HepG2 (cell line): ENCODE data around the gene PID1. TPM values are rescaled to one million over a fixed set of nuclear protein-coding genes. Genes with fewer than 3 reads are reported as not detected.

Experiments
- ATAC-seq: fragments of 200-7000 bp; cut with Tn5 transposase; 3 replicates; pipeline ENCODE4 v1.9.1; 2020; ENCODE audit warnings: mild to moderate bottlenecking, moderate library complexity
- BruUV-seq: library from RNA; stranded (reverse); fragments of 400-500 nt; replicated peaks from 2 replicates; lab custom pipeline; 2021; lab: Mats Ljungman, UMichigan
- CTCF ChIA-PET: fragments of 300-600 bp; formaldehyde crosslinking; extraction: SDS; loops from one replicate; lab custom pipeline; 2021; ENCODE audit warnings: low total read pairs, inconsistent platforms, low intra/inter-chr PET ratio; lab: Yijun Ruan, JAX
- POLR2A ChIA-PET: fragments of 350-600 bp; sonication (Branson Sonifier 250); formaldehyde crosslinking; loops from one replicate; lab custom pipeline; 2020; ENCODE audit warnings: antibody characterized with exemption, inconsistent platforms; lab: Yijun Ruan, JAX
- DNase-seq: peaks from one replicate; pipeline ENCODE4 v3.0.0-alpha.2; 2015; ENCODE audit warnings: low spot score
- FAIRE-seq: peaks from 3 replicates; lab custom pipeline; 2011; peaks lifted over from hg19 to GRCh38; lab: Jason Lieb, UNC
- H2AFZ ChIP-seq: one replicate; pipeline ENCODE4 v1.6.1; 2011; ENCODE audit warnings: low read length, inconsistent platforms
- H3K27ac ChIP-seq: fragments of 300-600 bp; 3 replicates; pipeline ENCODE4 v1.8.0; 2011; ENCODE audit warnings: mixed run types, mild to moderate bottlenecking, mixed read lengths, low read length, inconsistent platforms; ENCODE audit not compliant: insufficient read depth; ENCODE audit errors: extremely low read length
- H3K27me3 ChIP-seq, 2 experiments: fragments of 200-600 bp in 1 of 2; 2 replicates in 1 of 2; 3 replicates in 1 of 2; pipeline versions ENCODE4 v1.6.0 to v1.8.0; 2011; ENCODE audit warnings: low read length in 2 of 2, mild to moderate bottlenecking in 2 of 2, moderate library complexity in 2 of 2, inconsistent platforms in 1 of 2; ENCODE audit not compliant: insufficient read depth in 2 of 2, control insufficient read depth in 1 of 2
- H3K36me3 ChIP-seq, 2 experiments: fragments of 200-600 bp in 1 of 2; replicated peaks in 1 of 2; 2 replicates in 1 of 2; 3 replicates in 1 of 2; pipeline versions ENCODE4 v1.5.1 to v1.8.0; 2011; ENCODE audit warnings: low read length in 2 of 2, inconsistent platforms in 1 of 2; ENCODE audit not compliant: insufficient read depth in 2 of 2, control insufficient read depth in 1 of 2
- H3K4me1 ChIP-seq: 2 replicates; pipeline ENCODE4 v1.5.1; 2012; ENCODE audit warnings: low read length, inconsistent platforms; ENCODE audit not compliant: insufficient read depth
- H3K4me2 ChIP-seq: 2 replicates; pipeline ENCODE4 v1.6.0; 2011; ENCODE audit warnings: low read depth, low read length, inconsistent platforms
- H3K4me3 ChIP-seq, 3 experiments: fragments of 200-600 bp in 1 of 3; sonication (generic), shearing (Covaris generic) in 1 of 3; replicated peaks in 1 of 3; 2 replicates each; pipeline ENCODE4 v1.5.1; 2011 to 2016; ENCODE audit warnings: low read length in 3 of 3, inconsistent platforms in 2 of 3, low read depth in 2 of 3, mild to moderate bottlenecking in 2 of 3, control low read depth in 1 of 3, mixed read lengths in 1 of 3; ENCODE audit not compliant: insufficient read depth in 1 of 3
- H3K79me2 ChIP-seq: one replicate; pipeline ENCODE4 v1.6.1; 2011; ENCODE audit warnings: low read length, inconsistent platforms; ENCODE audit not compliant: insufficient read depth
- H3K9ac ChIP-seq: 2 replicates; pipeline ENCODE4 v1.6.0; 2011; ENCODE audit warnings: mild to moderate bottlenecking, low read depth, low read length, inconsistent platforms; ENCODE audit not compliant: insufficient read depth
- H3K9me3 ChIP-seq: 2 replicates; pipeline ENCODE4 v1.5.1; 2012; ENCODE audit warnings: mild to moderate bottlenecking, low read length
- H4K20me1 ChIP-seq: 2 replicates; pipeline ENCODE4 v1.6.0; 2011; ENCODE audit warnings: inconsistent platforms, mild to moderate bottlenecking, low read length, moderate library complexity; ENCODE audit not compliant: insufficient read depth
- CENPX ChIP-seq: sonication (generic); formaldehyde crosslinking; IDR thresholded peaks from 2 replicates; pipeline ENCODE4 v1.9.0; 2021; ENCODE audit warnings: mild to moderate bottlenecking, missing genetic modification reagents, moderate library complexity
- KLF13 ChIP-seq: sonication (generic); formaldehyde crosslinking; IDR thresholded peaks from 2 replicates; pipeline ENCODE4 v1.4.0; 2020; ENCODE audit warnings: mild to moderate bottlenecking, missing genetic modification reagents
- KLF6 ChIP-seq: IDR thresholded peaks from 2 replicates; pipeline ENCODE4 v1.8.0; 2016; ENCODE audit warnings: missing biosample characterization, missing genetic modification reagents
- NAIF1 ChIP-seq: sonication (generic); formaldehyde crosslinking; IDR thresholded peaks from 2 replicates; pipeline ENCODE4 v1.5.0; 2020; ENCODE audit warnings: mild to moderate bottlenecking, missing genetic modification reagents, borderline replicate concordance
- PPARG ChIP-seq: conservative IDR thresholded peaks from 2 replicates; pipeline ENCODE4 v1.6.1; 2016; ENCODE audit warnings: missing biosample characterization, missing genetic modification reagents
- RBFOX2 ChIP-seq: fragments of 200-400 bp; formaldehyde crosslinking; IDR thresholded peaks from 2 replicates; pipeline ENCODE4 v1.6.1; 2017; ENCODE audit warnings: low read depth, mild to moderate bottlenecking, low read length
- RFX3 ChIP-seq: IDR thresholded peaks from 2 replicates; pipeline ENCODE4 v1.6.1; 2016; ENCODE audit warnings: missing biosample characterization, missing genetic modification reagents
- SP2 ChIP-seq: sonication (generic); formaldehyde crosslinking; IDR thresholded peaks from 2 replicates; pipeline ENCODE4 v1.5.1; 2020; ENCODE audit warnings: mild to moderate bottlenecking, missing genetic modification reagents
- U2AF1 ChIP-seq: fragments of 200-400 bp; formaldehyde crosslinking; optimal IDR thresholded peaks from 2 replicates; pipeline ENCODE3; 2017; ENCODE audit warnings: mild to moderate bottlenecking, low read depth, low read length
- ZNF256 ChIP-seq: sonication (generic); formaldehyde crosslinking; conservative IDR thresholded peaks from 2 replicates; pipeline ENCODE4 v1.4.0; 2020; ENCODE audit warnings: missing genetic modification reagents
- ZNF292 ChIP-seq: sonication (generic); formaldehyde crosslinking; IDR thresholded peaks from 2 replicates; pipeline ENCODE4 v1.8.1; 2022; ENCODE audit warnings: mild to moderate bottlenecking, low read depth, missing genetic modification reagents, borderline replicate concordance
- ZNF563 ChIP-seq: sonication (generic); formaldehyde crosslinking; IDR thresholded peaks from 2 replicates; pipeline ENCODE4 v1.8.0; 2022; ENCODE audit warnings: mild to moderate bottlenecking, moderate library complexity, missing genetic modification reagents
- ZNF576 ChIP-seq: sonication (generic); formaldehyde crosslinking; IDR thresholded peaks from 2 replicates; pipeline ENCODE4 v1.4.0; 2020; ENCODE audit warnings: mild to moderate bottlenecking, missing genetic modification reagents
- ZSCAN22 ChIP-seq: sonication (generic); formaldehyde crosslinking; IDR thresholded peaks from 2 replicates; pipeline ENCODE4 v1.4.0; 2020; ENCODE audit warnings: mild to moderate bottlenecking, missing genetic modification reagents
- WGBS: methylation state at CpG from one replicate; pipeline ENCODE4 v1.1.6; 2017; ENCODE audit warnings: low lambda C conversion rate; 5-methylcytosine and 5-hydroxymethylcytosine counted together
- in situ Hi-C: cut with HindIII; loops from 2 replicates; pipeline ENCODE4 v1.10.0; 2017; ENCODE audit warnings: low pct_unique_long_range_greater_than_20kb; ENCODE audit not compliant: extremely low pct_ligation_motif_present
- intact Hi-C: fragments of 100-400 bp; cut with micrococcal nuclease; formaldehyde crosslinking; loops from one replicate; pipeline ENCODE4 v1.10.0; 2022; ENCODE audit not compliant: unreplicated experiment
- polyA plus RNA-seq, 8 experiments: library from polyadenylated mRNA; depleted of rRNA in 3 of 8; stranded (reverse) in 7 of 8; unstranded in 1 of 8; fragments of >200 nt; fragmentation: Illumina TruSeq in 4 of 8; extraction: Trizol in 4 of 8; gene quantifications; 2 replicates each; pipeline versions ENCODE4 v1.2.1 to v1.2.3, GENCODE V29; 2011 to 2016; ENCODE audit warnings: low read depth in 4 of 8, missing spikeins in 1 of 8, mixed read lengths in 1 of 8; ENCODE audit not compliant: insufficient read depth in 1 of 8
- total RNA-seq, 5 experiments: library from RNA; depleted of rRNA; stranded (reverse); fragments of >200 nt; fragmentation: Illumina TruSeq; extraction: Trizol; gene quantifications; 2 replicates each; pipeline ENCODE4 v1.2.3, GENCODE V29; 2016; ENCODE audit warnings: low read depth in 1 of 5
- TF ChIP-seq, protein P1 (sequence below): IDR thresholded peaks from 2 replicates; pipeline ENCODE4 v1.6.1; 2016
- TF ChIP-seq, protein P2 (sequence below): sonication (generic); formaldehyde crosslinking; IDR thresholded peaks from 2 replicates; pipeline ENCODE4 v1.4.0; 2020; ENCODE audit warnings: missing genetic modification reagents
- TF ChIP-seq, protein P3 (sequence below): sonication (generic); formaldehyde crosslinking; IDR thresholded peaks from 2 replicates; pipeline ENCODE4 v1.8.1; 2023; ENCODE audit warnings: mild to moderate bottlenecking, missing genetic modification reagents

The PID1 gene
- total and polyA plus RNA-seq, 2 of the 13 experiments (the other 11 are each of a cell fraction or from before 2014, with no cell fraction given), result 0.15 to 0.18 TPM

- H3K9me3 ChIP-seq, result peaks cover 96% of the 10 kb centered on the region
- POLR2A ChIA-PET, result no interaction called here
- no peaks in the 10 kb centered on the region for H4K20me1 ChIP-seq
- H3K36me3 ChIP-seq, result no peaks in the 10 kb centered on the region
- no peak overlapping the region for H2AFZ ChIP-seq
- intact Hi-C loops, result no loop called here
- no peak for ATAC-seq
- H3K4me1 ChIP-seq, result no peaks in the 10 kb centered on the region
- H3K79me2 ChIP-seq, result no peaks in the 10 kb centered on the region
- no peak overlapping the region for H3K4me3 ChIP-seq
- in situ Hi-C loops, result no loop called here
- H3K4me2 ChIP-seq, result no peak overlapping the region
- no peaks in the 10 kb centered on the region for H3K27me3 ChIP-seq
- FAIRE-seq, result no peak
- H3K27ac ChIP-seq, result no peak overlapping the region
- BruUV-seq, result no TSS peak
- 47% methylated on average over 2 of the region's 2 CpGs for WGBS
- DNase-seq, result no peak
- TF ChIP-seq ZNF576 (no peak), ZNF563 (no peak), RBFOX2 (no peak), PPARG (CRISPR knock-in tag) (no peak), KLF6 (CRISPR knock-in tag) (no peak), RFX3 (CRISPR knock-in tag) (no peak)
- TF ChIP-seq, all 625 proteins: peak for 0
- CTCF ChIA-PET, result no interaction called here
- no peak overlapping the region for H3K9ac ChIP-seq
Observed at GRCh38 chr2:229230256-229230655, 40.8 kb downstream of the PID1 start.

GRCh38 chr2:229226382-229226781 is 44.7 kb downstream of the PID1 start:
- FAIRE-seq (no peak), DNase-seq (no peak), ATAC-seq (no peak)
- 20% methylated on average over 2 of the region's 2 CpGs for WGBS
- no peak overlapping the region for H2AFZ ChIP-seq
- no peaks in the 10 kb centered on the region for H3K36me3 ChIP-seq
- ChIA-PET CTCF (no interaction called here), POLR2A (no interaction called here)
- H3K4me3 ChIP-seq, result no peak overlapping the region
- no peak overlapping the region for H3K9ac ChIP-seq
- TF ChIP-seq, protein P1, sequence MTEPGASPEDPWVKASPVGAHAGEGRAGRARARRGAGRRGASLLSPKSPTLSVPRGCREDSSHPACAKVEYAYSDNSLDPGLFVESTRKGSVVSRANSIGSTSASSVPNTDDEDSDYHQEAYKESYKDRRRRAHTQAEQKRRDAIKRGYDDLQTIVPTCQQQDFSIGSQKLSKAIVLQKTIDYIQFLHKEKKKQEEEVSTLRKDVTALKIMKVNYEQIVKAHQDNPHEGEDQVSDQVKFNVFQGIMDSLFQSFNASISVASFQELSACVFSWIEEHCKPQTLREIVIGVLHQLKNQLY (CRISPR knock-in tag), result no peak
- TF ChIP-seq SP2 (CRISPR knock-in tag) (no peak), NAIF1 (CRISPR knock-in tag) (no peak), U2AF1 (no peak), KLF13 (CRISPR knock-in tag) (no peak), ZSCAN22 (CRISPR knock-in tag) (no peak), CENPX (CRISPR knock-in tag) (no peak), ZNF256 (no peak), ZNF292 (CRISPR knock-in tag) (no peak)
- TF ChIP-seq, protein P2, sequence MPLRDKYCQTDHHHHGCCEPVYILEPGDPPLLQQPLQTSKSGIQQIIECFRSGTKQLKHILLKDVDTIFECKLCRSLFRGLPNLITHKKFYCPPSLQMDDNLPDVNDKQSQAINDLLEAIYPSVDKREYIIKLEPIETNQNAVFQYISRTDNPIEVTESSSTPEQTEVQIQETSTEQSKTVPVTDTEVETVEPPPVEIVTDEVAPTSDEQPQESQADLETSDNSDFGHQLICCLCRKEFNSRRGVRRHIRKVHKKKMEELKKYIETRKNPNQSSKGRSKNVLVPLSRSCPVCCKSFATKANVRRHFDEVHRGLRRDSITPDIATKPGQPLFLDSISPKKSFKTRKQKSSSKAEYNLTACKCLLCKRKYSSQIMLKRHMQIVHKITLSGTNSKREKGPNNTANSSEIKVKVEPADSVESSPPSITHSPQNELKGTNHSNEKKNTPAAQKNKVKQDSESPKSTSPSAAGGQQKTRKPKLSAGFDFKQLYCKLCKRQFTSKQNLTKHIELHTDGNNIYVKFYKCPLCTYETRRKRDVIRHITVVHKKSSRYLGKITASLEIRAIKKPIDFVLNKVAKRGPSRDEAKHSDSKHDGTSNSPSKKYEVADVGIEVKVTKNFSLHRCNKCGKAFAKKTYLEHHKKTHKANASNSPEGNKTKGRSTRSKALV, result no peak
- TF ChIP-seq, protein P3, sequence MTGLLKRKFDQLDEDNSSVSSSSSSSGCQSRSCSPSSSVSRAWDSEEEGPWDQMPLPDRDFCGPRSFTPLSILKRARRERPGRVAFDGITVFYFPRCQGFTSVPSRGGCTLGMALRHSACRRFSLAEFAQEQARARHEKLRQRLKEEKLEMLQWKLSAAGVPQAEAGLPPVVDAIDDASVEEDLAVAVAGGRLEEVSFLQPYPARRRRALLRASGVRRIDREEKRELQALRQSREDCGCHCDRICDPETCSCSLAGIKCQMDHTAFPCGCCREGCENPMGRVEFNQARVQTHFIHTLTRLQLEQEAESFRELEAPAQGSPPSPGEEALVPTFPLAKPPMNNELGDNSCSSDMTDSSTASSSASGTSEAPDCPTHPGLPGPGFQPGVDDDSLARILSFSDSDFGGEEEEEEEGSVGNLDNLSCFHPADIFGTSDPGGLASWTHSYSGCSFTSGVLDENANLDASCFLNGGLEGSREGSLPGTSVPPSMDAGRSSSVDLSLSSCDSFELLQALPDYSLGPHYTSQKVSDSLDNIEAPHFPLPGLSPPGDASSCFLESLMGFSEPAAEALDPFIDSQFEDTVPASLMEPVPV (CRISPR knock-in tag), result no peak
- H3K27ac ChIP-seq, result no peak overlapping the region
- intact Hi-C loops, result no loop called here
- no peaks in the 10 kb centered on the region for H4K20me1 ChIP-seq
- peaks cover 97% of the 10 kb centered on the region for H3K9me3 ChIP-seq
- in situ Hi-C loops, result no loop called here
- H3K27me3 ChIP-seq, result no peaks in the 10 kb centered on the region
- no TSS peak for BruUV-seq
- H3K79me2 ChIP-seq, result no peaks in the 10 kb centered on the region
- H3K4me2 ChIP-seq, result no peak overlapping the region
- no peaks in the 10 kb centered on the region for H3K4me1 ChIP-seq
